AG09319 (cell line): ENCODE results near the gene CUL1.
"Not testable (repeated sequence)": the region's sequence is repeated elsewhere in the genome, so short reads cannot be mapped to it uniquely, and the experiment has no call there.

Experiments used
- DNase-seq: peaks from one replicate; pipeline ENCODE4 v3.0.0-alpha.2; 2010; ENCODE audit warnings: low read depth; ENCODE audit errors: extremely low read depth
- TF ChIP-seq, protein P1 (sequence below): IDR thresholded peaks from 2 replicates; pipeline ENCODE4 v1.5.1; 2011; ENCODE audit warnings: low read depth, mild to moderate bottlenecking, inconsistent platforms, low read length, moderate library complexity

CUL1 gene

DNA sequence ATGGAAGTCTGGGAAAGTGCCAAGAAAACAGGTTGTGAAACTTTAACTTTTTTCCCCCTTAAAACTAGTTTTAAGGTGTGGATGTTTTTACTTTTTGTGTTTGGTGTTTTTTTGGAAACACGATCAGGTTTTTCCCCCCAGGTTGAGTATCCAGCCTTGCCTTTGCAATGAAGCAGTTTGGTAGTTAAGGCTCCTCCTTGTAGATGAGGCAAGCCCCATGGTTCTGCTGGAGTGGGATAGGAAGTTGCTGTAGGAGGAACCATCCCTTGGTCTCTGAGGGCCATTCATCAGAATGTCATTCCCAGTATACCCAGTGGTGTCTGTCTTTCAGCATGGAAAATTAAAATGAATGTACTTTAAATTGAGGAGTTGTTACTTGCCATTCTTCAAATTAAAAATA, 2.7 kb downstream of the CUL1 start:
- DNase-seq = no peak
- TF ChIP-seq, protein P1, sequence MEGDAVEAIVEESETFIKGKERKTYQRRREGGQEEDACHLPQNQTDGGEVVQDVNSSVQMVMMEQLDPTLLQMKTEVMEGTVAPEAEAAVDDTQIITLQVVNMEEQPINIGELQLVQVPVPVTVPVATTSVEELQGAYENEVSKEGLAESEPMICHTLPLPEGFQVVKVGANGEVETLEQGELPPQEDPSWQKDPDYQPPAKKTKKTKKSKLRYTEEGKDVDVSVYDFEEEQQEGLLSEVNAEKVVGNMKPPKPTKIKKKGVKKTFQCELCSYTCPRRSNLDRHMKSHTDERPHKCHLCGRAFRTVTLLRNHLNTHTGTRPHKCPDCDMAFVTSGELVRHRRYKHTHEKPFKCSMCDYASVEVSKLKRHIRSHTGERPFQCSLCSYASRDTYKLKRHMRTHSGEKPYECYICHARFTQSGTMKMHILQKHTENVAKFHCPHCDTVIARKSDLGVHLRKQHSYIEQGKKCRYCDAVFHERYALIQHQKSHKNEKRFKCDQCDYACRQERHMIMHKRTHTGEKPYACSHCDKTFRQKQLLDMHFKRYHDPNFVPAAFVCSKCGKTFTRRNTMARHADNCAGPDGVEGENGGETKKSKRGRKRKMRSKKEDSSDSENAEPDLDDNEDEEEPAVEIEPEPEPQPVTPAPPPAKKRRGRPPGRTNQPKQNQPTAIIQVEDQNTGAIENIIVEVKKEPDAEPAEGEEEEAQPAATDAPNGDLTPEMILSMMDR = no peak

DNA sequence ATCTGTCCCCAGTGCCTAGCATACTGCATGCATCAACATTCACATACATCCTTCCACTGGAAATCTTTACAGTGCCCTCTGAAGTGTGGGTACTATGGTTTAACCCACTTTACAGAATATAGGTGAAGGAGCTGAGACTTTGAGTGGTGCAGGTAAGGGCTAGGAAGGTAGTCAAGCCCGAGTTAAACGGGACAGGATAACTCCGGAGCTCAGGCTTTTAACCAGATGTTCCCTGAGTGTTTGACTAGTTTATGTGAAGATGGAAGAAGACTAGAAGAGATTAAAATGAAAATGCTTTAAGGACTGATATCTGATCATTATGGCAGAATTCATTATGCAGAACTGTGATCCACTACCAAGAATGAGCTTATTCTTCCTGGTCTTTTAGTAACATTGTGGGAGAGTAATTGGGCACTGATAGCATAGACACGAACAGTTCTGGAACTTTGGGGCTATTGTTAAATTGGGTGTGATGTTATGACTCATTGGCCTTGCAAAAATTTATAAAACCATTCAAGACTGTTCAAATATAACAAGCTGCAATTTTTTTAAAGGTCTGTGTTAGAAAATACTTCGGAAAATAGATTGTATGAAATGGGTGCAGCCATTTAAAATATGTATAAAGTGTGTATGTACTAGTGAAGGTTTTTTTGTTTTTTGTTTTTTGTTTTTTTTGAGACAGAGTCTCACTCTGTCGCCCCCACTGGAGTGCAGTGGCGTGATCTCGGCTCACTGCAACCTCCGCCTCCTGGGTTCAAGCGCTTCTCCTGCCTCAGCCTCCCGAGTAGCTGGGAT, 4.4 kb downstream of the CUL1 start:
- TF ChIP-seq, protein P1 = no peak
- no peak for DNase-seq

DNA sequence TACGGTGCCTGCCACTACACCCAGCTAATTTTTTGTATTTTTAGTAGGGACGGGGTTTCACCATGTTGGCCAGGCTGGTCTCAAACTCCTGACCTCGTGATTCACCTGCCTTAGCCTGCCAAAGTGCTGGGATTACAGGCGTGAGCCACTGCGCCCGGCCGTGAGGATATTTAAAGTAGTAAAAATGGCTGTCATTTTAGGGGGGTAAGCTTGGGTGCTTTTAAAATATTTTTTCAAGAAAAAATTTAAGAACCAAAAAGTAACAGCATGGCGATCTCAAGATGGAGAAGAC, 4.9 kb downstream of the CUL1 start:
- not testable (repeated sequence) for DNase-seq

DNA sequence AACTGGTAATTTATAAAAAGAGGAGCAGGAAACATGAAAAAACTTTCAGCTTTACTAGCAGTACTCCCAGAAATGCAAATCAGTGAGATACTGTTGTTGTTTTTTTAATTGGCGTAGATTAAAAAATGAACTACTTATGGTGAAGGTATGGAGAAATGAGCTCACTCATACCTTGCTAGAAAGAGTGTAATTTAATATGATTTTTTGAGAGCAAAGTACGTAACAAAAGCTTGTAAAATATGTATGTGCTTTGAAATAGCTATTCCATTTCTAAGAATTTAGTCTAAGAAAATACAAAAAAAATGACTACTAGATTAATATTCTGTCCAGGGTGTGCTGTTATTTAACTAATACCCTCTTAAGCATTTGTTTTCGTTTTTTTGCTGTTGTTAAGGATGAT, 5.5 kb downstream of the CUL1 start:
- DNase-seq = no peak
- TF ChIP-seq, protein P1 = no peak

DNA sequence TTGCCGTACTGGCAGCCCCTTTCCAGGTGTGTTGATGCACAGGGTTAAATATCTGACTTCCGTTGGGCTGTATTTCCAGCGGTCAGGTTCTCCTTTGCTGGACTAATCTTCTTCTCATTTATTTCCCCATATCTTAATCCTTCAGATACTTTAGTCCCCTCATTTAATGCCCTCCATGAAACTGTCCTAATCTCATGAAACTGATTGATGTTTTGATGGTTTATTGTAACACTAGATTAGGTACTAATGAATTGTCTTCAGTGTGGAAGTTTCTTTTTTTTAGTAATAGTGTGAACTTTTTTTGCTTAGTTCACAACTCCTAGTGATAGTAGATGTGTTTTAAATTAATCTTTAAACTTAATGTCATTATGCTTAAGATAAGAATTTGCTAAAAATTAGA, 6.3 kb downstream of the CUL1 start:
- no peak for DNase-seq
- TF ChIP-seq, protein P1 = no peak

DNA sequence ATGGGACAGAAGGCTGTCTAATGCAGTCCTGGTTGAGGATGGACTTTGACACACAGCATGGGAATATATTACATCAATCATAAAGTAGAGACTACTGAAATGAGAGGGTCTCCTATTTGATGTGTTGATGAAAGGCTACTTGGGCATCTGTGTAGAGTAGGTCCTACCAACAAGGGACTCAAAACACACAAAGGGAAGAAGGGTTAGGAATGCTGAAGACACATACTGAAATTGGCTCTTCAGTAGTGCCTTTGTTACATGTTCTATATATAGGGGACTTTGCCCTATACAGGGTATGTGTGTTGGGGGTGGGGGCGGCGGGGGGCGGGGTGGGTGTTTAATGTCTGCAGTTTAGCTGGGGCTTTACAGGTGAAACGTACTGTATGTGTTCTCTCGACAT, 7.7 kb downstream of the CUL1 start:
- DNase-seq = no peak
- TF ChIP-seq, protein P1 = no peak

DNA sequence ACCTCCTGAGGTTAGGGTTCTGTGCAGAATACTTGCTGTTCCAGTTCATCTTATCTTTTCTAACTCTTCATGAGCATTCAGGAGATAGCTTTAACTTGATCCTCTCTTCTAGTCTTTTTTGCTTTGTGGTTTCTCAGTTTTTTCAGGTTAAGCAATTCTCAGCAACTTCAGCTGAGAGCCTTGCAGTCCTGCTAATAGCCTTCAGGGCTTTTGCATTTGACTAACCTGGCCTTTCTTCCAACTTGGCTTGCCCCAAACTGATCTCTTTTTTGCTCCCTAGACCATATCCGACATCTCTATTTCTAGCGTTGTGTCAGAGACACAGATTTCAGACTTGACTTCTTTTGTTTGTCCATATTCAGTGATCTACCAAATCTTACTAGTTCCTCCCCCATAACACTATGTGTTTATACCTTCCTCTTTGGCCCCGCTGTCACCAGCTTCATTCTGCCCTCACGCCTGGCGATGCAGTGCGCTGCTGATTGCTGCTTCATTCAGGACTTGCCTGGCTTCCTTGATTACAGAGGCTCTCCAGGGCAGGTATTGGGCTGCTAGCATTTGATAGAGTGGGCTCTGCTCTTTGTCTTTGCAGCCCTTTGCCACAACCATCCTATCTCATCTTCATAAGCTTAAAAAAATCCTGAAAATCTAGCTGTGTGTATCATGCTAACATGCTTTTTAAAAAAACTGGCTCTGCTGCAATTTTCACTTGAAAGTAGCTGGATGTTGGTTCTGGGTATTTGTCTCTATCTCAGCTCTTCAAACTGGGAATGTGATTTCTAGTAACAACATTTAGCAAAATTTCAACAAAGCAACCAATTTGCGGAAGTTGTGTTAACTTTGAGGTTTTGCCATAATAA, 9.6 kb downstream of the CUL1 start:
- DNase-seq = no peak
- TF ChIP-seq, protein P1 = no peak
